CD4-positive, alpha-beta T cell treated with Interleukin-21 for 1 hour (primary cell): ENCODE measurements around the gene NPAS3.

Source experiments
- DNase-seq: peaks from one replicate; pipeline ENCODE4 v3.0.0-alpha.2; 2020

Gene NPAS3

DNA sequence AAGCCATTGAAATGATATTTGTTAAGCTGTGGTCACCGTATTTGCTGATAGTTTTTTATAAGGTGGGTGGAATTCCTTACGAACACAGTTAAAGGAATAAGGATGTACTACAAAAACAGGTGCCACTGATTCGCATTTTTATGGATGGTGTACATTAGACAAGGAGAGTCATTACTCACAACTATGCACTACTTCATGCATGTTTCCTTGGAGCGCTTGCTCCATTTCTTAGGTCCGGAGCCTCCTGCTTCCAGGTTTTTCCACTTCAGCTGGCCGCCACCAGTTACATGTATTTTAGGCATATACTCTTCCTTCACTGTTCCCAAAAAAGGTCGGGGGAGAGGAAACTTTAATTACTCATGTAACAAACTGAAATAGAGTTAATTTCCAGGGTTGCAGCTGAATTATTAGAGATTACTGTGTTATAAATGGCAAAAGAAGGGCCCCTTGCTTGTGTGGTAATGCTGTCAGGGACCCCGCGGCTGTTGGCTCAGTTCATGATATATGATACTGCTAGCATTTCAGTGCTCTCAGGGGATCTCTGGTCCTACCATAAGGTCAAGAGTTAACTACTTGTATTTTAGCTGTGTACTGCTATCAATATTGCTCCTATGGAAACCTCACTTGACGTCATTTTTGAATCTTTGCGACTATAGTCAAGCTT lies 454.7 kb downstream of the NPAS3 start:
- no peak for DNase-seq

DNA sequence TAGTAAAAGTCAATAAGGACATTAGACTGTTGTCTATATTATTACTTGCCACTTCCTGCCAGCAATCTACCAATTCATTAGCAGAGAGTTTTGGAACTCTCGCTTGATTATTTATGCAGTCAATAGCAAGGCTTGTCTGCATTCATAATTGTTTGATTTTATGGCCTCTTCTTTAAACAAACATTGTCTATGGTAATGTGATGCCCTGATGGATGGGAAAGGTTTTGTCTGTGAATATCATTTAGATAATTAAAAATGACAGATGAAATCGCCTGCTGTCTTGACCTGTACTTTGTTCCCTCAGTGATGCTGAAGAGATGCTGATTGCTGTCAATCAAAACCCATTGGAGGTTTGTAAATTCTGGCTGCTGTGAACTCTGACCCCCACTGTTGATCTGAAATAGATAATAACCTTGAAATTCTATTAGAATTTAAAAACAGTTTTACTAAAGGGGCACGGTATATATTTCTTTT lies 455.3 kb downstream of the NPAS3 start:
- no peak for DNase-seq

DNA sequence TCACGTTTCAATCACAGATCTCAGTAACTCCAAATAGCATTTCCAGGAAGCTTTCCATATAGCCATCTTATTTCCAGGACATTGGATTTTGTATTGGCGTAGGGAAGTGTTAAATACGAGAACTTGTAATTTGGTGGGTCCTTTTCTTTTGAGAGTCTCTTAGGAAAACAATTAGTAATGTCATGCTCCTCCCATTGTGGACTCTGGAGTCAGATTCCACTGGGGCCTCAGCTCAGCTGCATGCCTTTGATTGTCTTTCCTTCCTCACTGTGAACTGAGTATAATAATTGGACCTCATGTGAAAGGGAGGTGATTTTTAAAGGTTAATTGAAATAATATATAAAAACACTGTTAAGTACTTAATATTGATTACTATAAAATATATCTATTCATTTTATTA lies 462.6 kb downstream of the NPAS3 start:
- DNase-seq: no peak

DNA sequence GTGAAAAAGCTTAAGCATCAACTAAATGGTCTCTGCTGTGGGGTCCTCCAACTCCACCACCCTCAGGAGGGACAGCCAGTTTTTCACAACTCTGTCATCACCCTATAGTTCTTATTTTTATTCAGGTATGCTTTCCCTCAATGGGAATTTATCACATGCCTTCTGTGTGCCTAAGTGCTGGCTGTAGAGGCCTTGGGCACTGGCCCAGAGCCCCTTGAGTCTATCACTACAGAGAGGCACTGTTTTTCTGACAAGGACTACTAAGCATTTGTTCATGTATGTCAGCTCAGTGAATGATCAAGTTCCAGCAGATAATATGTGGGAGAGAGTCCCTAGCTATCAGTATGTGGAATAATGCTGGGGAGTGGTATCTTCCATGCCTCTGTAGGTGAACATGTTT lies 463.9 kb downstream of the NPAS3 start:
- DNase-seq: no peak

DNA sequence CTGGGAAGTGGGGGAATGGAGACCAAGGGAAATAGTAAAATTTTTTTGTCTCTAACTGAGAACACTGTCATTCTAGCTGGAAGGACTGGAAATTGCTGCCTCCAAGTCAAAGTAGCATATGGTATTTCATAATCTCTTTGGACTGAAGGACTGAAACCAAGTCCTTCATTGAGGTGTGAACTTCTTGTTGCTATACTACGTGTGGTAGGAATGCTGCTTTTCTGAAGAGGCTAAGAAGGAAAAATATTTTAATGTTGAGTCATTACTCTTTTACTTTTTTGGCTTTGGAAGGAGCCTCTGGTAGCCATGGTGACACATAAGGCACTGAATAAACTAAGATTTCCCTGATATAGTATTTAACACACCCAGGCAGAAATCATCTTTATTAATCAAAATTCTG lies 465.4 kb downstream of the NPAS3 start:
- no peak for DNase-seq

DNA sequence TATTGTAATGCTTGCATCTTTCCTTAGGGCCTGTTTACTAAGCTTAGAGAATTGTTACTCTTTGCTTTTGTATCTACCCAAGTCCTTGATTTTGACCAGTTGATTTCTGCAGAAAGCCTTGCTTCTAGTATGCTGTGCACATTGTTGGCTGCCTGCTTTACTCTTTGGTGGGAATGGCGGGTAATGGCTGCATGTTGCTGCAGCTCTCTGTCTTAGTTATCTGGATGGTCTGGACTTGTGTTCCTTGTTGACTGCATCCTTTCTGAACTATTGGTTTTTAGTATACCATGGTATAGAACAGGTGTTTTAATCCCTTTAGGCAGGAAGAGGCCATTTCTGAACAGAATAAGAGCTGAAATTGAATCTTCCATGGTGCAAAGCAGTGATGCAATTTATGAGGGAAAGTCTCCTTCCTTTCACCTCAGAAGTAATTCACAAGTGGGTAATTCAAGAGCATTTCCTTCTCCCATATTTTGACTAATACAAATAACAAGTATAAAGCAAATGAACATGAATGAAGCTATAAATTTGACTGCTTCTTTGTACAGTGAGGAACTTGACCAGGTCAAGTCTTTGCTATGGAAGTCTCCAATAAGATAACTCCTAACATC lies 466.4 kb downstream of the NPAS3 start:
- no peak for DNase-seq

DNA sequence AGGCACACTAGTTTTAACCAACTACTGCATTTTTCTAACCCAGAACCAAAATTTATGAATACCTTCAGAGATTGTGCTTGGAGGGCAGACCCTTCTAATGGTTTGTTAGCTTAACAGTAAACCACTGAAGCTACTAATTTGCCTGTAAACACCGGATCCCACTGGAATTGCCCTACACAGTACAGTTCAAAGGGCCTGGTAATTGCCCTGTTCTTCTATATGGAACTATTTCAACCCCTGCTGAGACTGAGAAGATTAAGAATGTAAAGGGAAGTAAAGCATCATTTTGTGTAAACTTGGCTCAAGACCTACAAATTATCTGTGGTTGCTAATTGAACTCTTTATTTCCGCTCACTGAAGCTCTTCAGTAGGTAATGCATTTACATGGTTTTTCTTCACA lies 468.1 kb downstream of the NPAS3 start:
- DNase-seq: no peak

DNA sequence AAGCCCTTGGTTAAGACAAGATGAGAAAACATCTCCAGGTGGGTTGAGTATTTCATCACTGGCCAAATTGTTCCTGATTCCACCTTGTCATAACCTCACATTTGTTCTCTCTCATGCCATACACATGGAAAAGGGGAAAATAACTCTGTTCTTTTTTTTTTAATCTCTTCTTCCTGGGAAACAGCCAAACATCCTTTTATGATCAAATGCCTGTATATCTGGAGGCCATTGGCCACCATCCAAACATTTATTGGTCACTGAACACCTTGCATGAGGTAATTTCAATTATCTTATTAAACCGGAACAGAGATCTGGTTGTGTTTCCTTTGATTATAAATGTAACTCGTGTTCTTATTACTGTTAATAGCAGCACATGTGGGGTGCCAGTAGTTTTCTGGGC lies 469.6 kb downstream of the NPAS3 start:
- no peak for DNase-seq

DNA sequence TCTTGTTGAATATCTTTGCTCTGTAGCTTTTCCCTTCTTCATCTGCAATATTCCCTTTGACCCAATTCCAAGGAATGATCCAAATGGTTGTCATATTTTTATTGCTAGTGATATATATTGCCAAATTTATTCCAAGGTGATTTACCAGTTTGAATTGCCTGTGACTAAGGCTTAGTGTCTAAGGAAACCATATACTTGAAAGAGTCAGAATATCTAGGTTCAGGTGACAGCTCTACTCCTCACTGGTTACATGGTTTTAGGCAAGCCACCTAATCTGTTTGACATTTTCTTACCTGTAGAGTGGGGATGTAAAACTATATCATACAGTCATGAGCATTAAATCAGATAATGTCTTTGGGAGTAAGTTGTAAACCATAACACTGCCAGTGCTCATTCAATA lies 473.8 kb downstream of the NPAS3 start:
- DNase-seq: no peak

DNA sequence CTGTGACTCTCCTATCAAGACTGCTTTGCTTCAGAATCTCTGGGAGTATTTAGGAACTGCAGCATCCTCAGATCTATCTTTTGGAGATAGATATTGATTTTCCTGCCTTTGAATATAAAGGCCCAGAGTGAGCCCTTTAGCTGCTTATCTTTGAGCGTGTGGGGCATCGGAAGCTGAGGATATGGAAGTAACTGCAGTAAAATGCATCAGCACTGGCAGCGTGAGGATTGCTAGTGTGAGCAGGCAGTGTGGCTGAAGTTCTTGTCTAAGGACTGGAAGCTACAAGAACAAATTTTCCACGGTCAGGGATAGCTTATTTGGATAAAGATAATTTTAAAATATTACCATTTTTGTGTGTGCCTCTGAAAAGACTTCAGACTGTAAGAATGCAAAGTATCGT lies 474.7 kb downstream of the NPAS3 start:
- no peak for DNase-seq

DNA sequence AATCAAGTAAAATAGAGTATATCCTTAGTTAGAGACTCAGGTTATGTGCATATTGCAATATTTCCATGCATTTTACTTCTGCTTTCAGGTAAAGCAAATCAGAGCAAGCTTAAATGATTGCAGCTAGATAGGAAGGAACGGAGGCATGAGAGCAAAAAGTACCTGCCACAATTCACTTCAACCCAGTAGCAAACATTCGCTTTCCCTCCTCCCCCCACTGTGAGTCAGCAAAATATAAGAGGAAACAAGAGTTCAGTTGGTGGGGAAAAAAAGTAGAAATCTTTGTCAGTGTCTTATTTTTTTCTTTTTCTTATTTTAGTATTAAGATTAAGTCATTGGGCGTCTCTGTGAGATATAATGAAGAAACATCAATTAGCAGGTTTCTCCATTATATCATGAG lies 475.4 kb downstream of the NPAS3 start:
- no peak for DNase-seq

DNA sequence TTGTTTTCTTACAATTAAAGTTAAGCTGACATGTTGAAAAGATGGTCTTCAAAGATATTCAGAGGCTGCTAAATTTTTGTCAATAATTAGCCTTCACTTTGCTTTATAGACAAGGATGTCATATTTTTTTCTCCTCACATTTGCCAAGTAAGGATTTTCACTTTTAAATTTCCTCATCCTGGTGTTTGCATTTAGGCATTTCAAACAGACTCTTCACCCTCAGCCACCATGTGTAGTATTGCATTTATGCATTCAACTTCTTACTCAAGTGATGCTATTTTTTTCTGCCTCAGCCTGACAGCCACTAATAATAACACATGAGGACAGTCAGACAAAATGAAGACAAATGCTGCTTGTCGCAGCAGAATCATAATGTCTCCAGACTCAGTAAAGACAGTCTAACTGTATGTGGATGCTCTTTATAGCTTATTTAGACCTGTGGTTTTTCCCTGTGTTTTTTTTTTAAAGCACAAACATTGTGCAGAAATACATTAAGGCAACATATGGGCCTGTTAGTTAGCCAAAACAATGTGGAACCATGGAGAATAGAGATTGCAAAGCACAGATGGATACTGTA lies 481.5 kb downstream of the NPAS3 start:
- no peak for DNase-seq

DNA sequence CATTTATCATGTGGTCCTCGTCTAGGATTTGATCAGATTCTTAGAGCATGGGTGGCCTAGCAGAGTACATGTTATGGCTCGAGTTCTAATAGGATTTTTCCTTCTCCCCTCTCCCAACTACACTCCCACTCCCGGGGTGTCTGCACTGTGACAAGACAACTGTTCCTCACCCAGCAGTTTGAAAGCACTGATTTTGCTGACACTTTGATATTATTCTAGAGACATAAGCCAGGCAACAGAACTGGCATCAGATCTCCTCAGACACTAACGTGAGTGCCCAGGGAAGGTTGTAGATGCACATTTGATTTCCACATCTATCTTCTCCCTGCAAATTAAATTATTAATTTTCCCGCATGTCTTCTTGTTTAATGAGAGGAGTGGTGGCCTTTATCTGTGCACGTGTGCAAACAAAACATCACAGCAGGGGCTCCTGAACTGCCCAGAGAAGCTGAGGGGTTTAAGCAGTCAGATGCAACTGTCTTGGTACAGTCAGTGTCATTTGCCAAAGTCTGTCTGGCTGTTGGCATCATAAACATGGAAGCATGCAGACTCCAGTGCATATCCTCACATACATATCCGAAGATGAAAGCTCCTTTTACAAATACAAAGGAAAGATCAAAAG lies 491.8 kb downstream of the NPAS3 start:
- no peak for DNase-seq

DNA sequence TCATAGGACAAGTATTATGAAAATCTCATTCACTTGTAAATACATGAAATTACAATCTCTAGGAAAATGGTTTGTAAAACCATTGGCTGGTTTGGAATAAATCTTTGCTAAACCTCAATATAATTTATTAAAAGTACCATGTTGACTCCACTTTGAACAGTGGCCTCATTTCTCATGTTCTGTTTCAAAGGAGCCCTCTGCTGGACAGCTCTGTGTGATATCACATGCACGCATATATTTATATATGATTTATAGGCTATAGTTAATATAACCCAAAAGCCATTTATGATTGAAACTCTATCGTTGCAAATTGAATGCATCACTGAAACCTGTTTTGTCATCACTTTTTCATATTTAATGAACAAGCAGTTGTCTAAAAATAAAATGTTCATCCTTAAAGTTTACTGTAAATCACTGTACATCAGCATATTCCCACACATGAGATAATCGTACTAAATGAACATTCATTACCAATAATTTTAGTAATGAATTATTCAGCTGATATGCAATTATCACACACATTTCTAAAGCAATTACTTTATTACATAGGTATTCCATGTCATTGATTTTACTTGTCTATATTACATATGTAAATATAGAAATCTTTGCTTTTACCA lies 493.8 kb downstream of the NPAS3 start:
- no peak for DNase-seq

DNA sequence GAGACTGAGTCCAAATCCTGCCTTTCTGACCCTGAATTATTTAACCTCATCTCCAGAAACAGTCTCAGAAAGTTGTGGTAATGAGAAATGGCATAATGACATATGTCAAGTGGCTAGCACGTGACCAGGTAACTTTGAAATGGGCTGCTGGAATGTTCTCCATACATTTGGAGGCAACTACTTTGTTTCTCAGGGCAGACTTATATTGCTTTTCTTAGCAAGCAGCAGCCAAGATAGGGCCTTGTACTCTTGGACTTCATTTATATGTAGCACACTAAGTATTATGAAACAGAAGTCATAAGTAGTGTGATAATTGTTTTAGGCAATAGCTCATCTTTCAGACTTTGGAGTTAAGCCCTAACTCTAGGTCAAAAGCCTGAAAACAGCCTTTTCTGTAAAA lies 494.7 kb downstream of the NPAS3 start:
- no peak for DNase-seq

DNA sequence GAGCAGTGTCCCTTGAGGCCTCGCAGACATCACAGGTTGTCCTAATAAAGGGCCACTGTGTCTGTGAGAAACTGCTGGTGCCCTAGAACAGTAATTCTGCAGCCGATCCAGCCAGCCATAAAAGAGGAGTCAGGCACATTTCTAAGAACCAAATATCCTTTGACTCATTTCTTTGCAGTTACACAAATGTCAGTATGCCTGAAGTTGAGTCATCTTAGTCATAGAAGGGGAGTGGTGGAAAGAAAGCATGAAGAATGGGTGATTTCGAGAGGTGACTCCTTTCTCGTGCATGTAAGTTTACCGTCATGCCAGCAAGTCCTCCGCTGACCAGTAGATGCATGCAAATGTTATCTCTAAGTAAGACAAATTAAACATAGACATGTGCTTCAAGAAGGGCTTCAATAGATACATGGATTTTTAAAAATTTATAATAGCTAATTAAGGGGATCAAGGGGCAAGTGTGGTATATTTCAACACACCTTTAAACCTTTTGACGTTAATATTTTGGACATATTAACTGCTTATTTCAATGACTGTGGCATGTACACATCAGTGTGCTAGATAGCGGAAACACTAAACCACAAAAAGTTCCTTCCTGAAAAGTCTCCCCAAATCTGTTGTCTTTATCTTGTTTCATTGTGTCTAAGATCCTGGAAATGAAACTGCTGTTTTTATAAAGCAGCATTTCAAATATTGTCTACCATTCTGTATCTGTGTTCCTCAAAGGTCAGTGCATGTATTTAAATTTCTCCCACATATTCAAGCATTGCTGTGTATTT lies 497.4 kb downstream of the NPAS3 start:
- no peak for DNase-seq

DNA sequence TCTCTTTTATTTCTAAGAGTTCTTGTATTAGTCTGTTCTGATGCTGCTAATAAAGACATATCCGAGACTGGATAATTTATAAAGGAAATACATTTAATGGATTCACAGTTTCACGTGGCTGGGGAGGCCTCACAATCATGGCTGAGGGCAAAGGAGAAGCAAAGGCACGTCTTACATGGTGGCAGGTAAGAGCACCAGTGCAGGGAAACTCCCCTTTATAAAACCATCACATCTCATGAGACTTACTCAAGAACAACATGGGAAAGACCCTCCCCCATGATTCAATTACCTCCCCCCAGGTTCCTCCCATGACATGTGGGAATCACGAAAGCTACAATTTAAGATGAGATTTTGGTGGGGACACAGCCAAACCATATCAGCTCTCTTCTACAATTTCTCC lies 503.0 kb downstream of the NPAS3 start:
- no peak for DNase-seq

DNA sequence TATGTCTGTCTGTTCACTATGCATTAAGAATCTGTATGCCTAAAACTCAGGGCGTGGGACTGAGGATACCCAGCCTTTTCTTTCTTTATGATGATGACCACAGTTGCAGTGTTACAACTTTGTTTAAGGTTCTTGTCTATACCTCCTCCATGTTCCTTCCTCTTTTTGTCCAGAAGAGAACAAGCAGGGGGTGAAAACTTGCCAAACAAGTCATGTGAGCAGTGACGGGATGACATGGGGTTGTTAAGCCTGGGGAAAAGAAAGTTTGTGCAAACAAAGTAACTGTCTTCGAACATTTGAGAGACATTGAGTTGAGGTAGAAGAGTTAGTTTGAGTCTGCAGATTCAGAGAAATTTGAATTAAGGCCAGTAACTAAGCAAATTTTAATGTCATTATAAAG lies 505.5 kb downstream of the NPAS3 start:
- no peak for DNase-seq

DNA sequence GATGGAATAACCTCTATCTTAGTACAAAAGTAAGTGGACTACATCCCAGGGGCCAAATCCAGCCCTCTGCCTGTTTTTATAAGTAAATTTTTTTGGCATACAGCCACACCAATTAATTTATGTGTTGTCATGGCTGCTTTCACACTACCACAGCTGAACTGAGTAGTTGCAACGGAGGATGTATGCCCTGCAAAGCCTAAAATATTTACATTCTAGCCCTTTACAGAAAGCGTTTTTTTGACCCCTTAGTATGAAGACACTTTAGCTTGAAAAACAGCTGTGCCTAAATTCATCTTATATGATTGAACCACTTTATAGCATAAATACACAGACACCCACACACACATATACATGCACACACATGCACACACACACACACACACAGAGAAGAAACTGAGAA lies 510.6 kb downstream of the NPAS3 start:
- DNase-seq: no peak

DNA sequence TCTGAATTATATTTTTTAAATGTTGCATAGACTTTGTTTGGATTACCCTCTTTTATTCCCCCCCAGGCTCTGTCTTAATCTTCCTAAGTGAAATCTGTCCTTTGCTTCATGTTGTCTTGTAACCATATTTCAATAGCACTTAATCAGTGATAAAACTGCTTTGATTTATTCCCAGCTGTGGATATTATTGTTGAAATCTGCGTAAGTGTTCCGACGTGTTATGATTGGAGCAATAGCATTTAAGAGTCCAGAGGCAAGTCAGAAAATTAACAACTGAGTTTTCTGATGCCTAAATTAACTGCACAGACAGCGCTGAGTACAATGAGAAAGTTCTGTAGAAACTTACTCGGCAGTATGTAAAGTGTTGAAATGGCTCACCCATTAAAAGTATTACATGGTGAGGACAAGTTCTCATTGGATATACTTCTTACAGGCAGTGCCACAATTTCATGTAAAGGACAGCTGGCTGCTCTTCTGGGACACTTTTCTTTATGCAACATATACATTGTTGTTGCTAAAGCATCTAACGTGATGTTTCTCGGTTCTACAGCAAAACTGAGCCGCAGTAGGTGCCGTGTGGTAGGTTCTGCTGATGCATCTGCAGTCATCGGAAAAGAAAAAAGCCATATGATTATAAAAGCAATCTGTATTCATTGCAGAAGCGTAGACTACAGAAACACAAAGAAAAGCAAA lies 511.2 kb downstream of the NPAS3 start:
- no peak for DNase-seq

DNA sequence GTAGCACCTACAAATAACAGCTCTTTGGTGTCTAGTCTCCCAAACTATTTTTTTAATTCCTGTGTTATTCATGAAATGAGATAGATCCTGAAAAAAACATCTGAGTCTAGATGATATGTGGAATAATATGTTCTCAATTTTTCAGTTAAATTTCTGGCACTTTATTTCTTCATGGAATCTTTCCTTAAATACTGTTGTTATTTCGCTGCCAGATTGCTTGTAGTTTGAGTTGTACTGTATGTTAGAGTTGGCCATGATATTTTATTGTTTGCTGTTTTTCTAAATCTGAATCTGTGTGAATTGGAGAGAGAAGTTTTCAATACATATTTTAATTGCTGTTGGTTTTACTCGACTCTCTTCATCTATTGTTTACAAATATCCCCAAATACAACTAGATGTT lies 511.7 kb downstream of the NPAS3 start:
- DNase-seq: no peak

DNA sequence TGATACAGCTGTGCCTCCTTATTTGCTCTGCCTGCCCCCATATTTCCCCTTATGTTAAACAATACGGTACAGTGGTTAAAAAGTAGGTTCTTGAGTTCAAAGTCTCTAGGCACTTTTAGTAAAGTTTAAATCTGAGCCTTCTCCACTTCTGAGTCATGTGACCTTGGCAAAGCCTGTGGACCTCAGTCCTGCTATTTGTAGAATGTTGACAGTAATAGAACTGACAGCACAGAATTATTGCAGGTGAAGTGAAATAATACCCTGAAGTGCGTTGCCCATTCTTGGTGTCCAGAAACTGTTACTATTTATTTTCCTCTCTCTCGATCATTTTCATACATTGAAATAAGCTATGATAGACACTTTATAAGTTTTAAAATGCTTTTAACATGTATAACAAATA lies 512.5 kb downstream of the NPAS3 start:
- no peak for DNase-seq
